Mucosa of descending colon (tissue), 3 donors: ENCODE data around the gene MEIOC. TPM values are rescaled to one million over a fixed set of nuclear protein-coding genes. Genes with fewer than 3 reads are reported as not detected.
"Not testable (repeated sequence)": the region's sequence is repeated elsewhere in the genome, so short reads cannot be mapped to it uniquely, and the experiment has no call there.

Source experiments
- ATAC-seq: fragments of 200-7000 bp; cut with Tn5 transposase; one replicate; pipeline ENCODE4 v1.9.1; 2020; ENCODE audit warnings: mild to moderate bottlenecking, moderate library complexity
- DNase-seq, 3 donors: peaks; one replicate each; pipeline ENCODE4 v3.0.0-alpha.2; 2020
- H3K36me3 ChIP-seq: fragments of 200-600 bp; one replicate; pipeline ENCODE4 v1.8.0; 2021; ENCODE audit warnings: low read depth, mild to moderate bottlenecking
- H3K4me1 ChIP-seq: fragments of 200-600 bp; one replicate; pipeline ENCODE4 v1.8.0; 2021; ENCODE audit warnings: low read depth, mild to moderate bottlenecking
- H3K4me3 ChIP-seq: fragments of 200-600 bp; one replicate; pipeline ENCODE4 v1.8.0; 2021; ENCODE audit warnings: mild to moderate bottlenecking
- H3K9me3 ChIP-seq: fragments of 200-600 bp; one replicate; pipeline ENCODE4 v1.8.0; 2021; ENCODE audit warnings: mild to moderate bottlenecking
- CTCF ChIP-seq: fragments of 200-600 bp; IDR thresholded peaks from one replicate; pipeline ENCODE4 v1.8.0; 2022; ENCODE audit warnings: antibody characterized with exemption, mild to moderate bottlenecking
- intact Hi-C, 2 donors: fragments of 100-400 bp; cut with DNase I in 1 of 2; cut with micrococcal nuclease in 1 of 2; formaldehyde crosslinking; loops; one replicate each; pipeline versions ENCODE4 v1.11.0 to v1.11.1; 2022; cut with DNase I, micrococcal nuclease
- total RNA-seq, 3 donors: library from RNA; stranded (reverse); fragmentation: NEBNext Ultra II Directional in 2 of 3; extraction: Animal tissue kit (Norgen Biotek cat#: 25700) in 2 of 3; gene quantifications; one replicate each; pipeline versions ENCODE4 v1.2.1 to v1.2.4, GENCODE V29; 2021 to 2023
- donor health status: DM: no; HTN: no; CAD: no; lungs with moderate emphysema.
- donor health status: DM: no; HTN: no; CAD: no.
- donor health status: DM: no; HTN: yes; CAD: no.

MEIOC gene
- total RNA-seq, 3 donors from 2014 or later = 0.16 TPM; not detected in 2

- Histone ChIP-seq H3K36me3 (no peaks in the 10 kb centered on the region), H3K4me1 (no peaks in the 10 kb centered on the region), H3K4me3 (no peak overlapping the region), H3K9me3 (no peaks in the 10 kb centered on the region)
- DNase-seq = no peak
- no peak for ATAC-seq
- intact Hi-C loops = no loop called here
- no peak for TF ChIP-seq CTCF
Observed at GRCh38 chr17:44610871-44611270, 45.4 kb upstream of the MEIOC start.

- no peak for TF ChIP-seq CTCF
- ATAC-seq (no peak), DNase-seq (no peak)
- Histone ChIP-seq H3K36me3 (no peaks in the 10 kb centered on the region), H3K4me3 (no peak overlapping the region), H3K4me1 (no peaks in the 10 kb centered on the region), H3K9me3 (no peaks in the 10 kb centered on the region)
- intact Hi-C loops = no loop called here
Observed at GRCh38 chr17:44614862-44615261, 41.4 kb upstream of the MEIOC start.

GRCh38 chr17:44618652-44619051 lies 37.6 kb upstream of the MEIOC start:
- H3K9me3 ChIP-seq, ATAC-seq, intact Hi-C loops: not testable (repeated sequence)

GRCh38 chr17:44623070-44623725 lies 33.1 kb upstream of the MEIOC start:
- no peak for TF ChIP-seq CTCF
- H3K36me3 ChIP-seq = no peaks in the 10 kb centered on the region
- H3K4me1 ChIP-seq = no peaks in the 10 kb centered on the region
- DNase-seq = no peak
- no peak for ATAC-seq
- H3K4me3 ChIP-seq = no peak overlapping the region
- intact Hi-C loops = no loop called here
- no peaks in the 10 kb centered on the region for H3K9me3 ChIP-seq

More at GRCh38 chr17:44618652-44619051, 37.6 kb upstream of the MEIOC start:
- H3K36me3 ChIP-seq, H3K4me3 ChIP-seq, H3K4me1 ChIP-seq, DNase-seq: not testable (repeated sequence)

GRCh38 chr17:44627513-44628242 lies 28.6 kb upstream of the MEIOC start:
- no peaks in the 10 kb centered on the region for H3K36me3 ChIP-seq
- no peak overlapping the region for H3K4me3 ChIP-seq
- no peaks in the 10 kb centered on the region for H3K4me1 ChIP-seq
- intact Hi-C loops = no loop called here
- DNase-seq (no peak), ATAC-seq (no peak)
- H3K9me3 ChIP-seq = no peaks in the 10 kb centered on the region
- no peak for TF ChIP-seq CTCF
